VCaP (cell line): Measurements from ENCODE around the gene PLA2G1B.

Experiments
- H3K27ac ChIP-seq: fragments of 450-650 bp; 2 replicates; pipeline ENCODE4 v1.5.1; 2017
- TF ChIP-seq, protein P1 (sequence below): fragments of 450-650 bp; conservative IDR thresholded peaks from 2 replicates; pipeline ENCODE4 v1.5.1; 2017; ENCODE audit warnings: mild to moderate bottlenecking, moderate library complexity

Gene PLA2G1B

GRCh38 chr12:120290609-120291305 is 36.8 kb downstream of the PLA2G1B start:
- peak overlapping the region; percentile 100 for H3K27ac ChIP-seq
- TF ChIP-seq, protein P1, sequence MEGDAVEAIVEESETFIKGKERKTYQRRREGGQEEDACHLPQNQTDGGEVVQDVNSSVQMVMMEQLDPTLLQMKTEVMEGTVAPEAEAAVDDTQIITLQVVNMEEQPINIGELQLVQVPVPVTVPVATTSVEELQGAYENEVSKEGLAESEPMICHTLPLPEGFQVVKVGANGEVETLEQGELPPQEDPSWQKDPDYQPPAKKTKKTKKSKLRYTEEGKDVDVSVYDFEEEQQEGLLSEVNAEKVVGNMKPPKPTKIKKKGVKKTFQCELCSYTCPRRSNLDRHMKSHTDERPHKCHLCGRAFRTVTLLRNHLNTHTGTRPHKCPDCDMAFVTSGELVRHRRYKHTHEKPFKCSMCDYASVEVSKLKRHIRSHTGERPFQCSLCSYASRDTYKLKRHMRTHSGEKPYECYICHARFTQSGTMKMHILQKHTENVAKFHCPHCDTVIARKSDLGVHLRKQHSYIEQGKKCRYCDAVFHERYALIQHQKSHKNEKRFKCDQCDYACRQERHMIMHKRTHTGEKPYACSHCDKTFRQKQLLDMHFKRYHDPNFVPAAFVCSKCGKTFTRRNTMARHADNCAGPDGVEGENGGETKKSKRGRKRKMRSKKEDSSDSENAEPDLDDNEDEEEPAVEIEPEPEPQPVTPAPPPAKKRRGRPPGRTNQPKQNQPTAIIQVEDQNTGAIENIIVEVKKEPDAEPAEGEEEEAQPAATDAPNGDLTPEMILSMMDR: no peak

GRCh38 chr12:120287491-120287890 is 40.1 kb downstream of the PLA2G1B start:
- no peak overlapping the region for H3K27ac ChIP-seq
- TF ChIP-seq, protein P1: no peak

DNA sequence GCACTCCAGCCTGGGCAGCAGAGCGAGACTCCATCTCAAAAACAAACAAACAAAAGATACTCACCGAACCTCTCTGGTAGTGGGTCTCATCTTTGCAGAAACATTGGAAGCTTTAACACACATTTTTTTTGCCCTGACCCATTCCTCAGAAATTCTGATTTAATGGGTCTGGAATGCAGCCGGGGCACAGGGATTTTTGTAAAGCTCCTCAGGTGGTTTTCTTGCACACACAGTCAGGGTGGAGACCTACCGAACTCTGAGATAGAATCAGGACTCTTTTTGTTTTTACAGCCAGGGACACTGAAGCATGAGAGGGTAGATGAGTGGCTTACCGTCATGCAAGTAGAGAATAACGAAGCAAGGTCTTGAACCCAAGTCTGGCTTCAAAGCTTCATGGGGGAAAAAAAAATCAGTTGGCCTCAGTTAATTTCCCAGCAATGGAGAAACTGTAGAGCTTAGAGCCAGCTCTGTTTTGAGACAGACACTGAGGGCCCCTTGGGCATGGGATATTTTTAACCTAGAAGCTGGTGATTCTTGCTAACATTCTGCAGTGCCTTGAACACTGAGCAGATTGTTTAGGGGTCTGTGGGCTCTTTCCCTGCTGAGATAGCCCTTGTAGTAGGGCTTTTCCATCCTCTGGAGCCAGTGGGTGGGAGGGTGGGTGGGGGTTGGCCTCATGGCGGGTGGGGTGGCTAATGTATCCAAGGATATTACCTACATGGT is 40.6 kb downstream of the PLA2G1B start:
- H3K27ac ChIP-seq: no peak overlapping the region
- TF ChIP-seq, protein P1: no peak

DNA sequence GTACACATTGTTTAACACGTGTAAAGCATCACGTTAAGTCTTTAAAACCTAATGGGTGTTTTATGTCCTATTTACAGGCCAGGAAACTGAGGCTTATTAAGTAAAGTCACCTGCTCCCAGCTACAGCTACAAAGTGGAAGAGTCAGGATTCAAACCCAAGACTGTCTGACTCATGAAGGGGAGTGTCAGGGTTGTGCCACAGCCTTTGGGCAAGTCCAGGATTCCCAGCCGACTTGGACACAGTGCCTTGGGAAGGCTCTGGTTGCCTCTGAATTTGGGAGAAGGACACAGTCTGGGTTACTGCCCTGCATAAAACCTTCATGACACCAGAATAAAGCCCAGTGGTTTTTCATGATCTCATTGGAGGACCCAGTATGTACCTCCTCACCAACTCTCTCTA is 43.2 kb downstream of the PLA2G1B start:
- TF ChIP-seq, protein P1: no peak
- H3K27ac ChIP-seq: no peak overlapping the region

DNA sequence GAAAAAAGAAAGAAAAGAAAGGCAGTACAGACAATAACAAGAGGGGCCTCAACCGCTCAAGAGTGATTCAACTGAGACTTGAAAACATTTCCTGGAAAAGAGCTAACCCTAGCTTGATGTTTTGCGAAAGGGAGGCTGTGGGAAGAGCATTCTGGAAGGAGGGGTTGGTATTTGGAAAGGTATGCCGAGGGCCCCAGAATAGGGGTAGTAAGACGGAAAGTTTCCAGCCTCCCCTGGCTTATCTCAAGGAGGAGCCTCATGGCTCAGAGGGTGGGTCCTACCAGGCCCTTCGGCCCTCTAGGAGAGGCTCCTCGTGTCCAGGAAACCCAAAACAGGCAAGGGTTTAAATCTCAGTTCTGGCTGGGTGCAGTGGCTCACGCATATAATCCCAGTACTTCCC is 44.3 kb downstream of the PLA2G1B start:
- no peak overlapping the region for H3K27ac ChIP-seq
- TF ChIP-seq, protein P1: no peak

GRCh38 chr12:120278137-120279069 is 49.2 kb downstream of the PLA2G1B start:
- H3K27ac ChIP-seq: no peak overlapping the region
- TF ChIP-seq, protein P1: no peak

GRCh38 chr12:120276734-120277133 is 50.8 kb downstream of the PLA2G1B start:
- TF ChIP-seq, protein P1: no peak
- no peak overlapping the region for H3K27ac ChIP-seq
